Measurements from ENCODE around the gene CCDC141.

Gene CCDC141

DNA sequence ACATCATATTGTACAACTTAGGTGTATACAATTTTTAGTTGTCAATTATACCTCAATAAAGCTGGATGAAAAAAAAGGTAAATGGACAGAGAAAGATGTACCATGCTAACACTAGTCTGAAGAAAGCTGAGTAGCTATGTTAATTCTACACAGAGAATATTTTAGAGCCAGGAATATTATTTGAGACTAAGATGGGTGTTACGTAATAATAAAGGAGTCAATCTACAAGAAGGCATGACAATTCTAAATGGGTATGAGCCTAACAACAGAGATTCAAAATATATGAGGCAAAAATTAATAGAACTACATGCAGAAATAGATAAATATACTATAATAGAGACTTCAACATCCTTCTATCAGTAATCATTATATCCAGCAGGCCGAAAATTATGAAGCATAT lies 69.1 kb downstream of the CCDC141 start:
- no peak for DNase-seq (ENCODE audit: low read depth)
- TF ChIP-seq, protein P1, sequence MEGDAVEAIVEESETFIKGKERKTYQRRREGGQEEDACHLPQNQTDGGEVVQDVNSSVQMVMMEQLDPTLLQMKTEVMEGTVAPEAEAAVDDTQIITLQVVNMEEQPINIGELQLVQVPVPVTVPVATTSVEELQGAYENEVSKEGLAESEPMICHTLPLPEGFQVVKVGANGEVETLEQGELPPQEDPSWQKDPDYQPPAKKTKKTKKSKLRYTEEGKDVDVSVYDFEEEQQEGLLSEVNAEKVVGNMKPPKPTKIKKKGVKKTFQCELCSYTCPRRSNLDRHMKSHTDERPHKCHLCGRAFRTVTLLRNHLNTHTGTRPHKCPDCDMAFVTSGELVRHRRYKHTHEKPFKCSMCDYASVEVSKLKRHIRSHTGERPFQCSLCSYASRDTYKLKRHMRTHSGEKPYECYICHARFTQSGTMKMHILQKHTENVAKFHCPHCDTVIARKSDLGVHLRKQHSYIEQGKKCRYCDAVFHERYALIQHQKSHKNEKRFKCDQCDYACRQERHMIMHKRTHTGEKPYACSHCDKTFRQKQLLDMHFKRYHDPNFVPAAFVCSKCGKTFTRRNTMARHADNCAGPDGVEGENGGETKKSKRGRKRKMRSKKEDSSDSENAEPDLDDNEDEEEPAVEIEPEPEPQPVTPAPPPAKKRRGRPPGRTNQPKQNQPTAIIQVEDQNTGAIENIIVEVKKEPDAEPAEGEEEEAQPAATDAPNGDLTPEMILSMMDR (IDR thresholded peaks at IDR 0.05; ENCODE audit: control insufficient read depth, extremely low read depth, insufficient read depth) = no peak
- H3K4me3 ChIP-seq (ENCODE audit: low read depth, low read length) = no peak overlapping the region

DNA sequence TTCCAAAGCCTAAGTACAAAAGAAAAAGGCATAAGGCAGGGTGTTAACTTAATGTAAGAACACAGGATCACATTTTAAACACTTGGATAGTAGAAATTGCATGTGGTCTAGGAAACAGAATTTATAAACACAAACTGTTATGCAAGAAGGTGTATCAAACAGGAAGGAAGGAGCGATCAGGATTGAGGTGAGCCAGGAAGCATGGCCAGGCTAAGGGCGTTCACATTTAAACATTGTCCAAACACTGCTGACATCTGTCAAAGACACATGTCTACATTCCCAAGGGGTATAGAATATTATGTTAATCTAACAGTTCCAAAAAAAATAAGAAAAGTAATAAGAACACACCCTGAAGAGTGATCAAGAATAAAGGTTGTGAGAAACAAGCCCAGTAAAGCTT lies 71.3 kb downstream of the CCDC141 start:
- no peak overlapping the region for H3K4me3 ChIP-seq (ENCODE audit: low read depth, low read length)
- TF ChIP-seq, protein P1 (IDR thresholded peaks at IDR 0.05; ENCODE audit: control insufficient read depth, extremely low read depth, insufficient read depth) = no peak
- no peak for DNase-seq (ENCODE audit: low read depth)

DNA sequence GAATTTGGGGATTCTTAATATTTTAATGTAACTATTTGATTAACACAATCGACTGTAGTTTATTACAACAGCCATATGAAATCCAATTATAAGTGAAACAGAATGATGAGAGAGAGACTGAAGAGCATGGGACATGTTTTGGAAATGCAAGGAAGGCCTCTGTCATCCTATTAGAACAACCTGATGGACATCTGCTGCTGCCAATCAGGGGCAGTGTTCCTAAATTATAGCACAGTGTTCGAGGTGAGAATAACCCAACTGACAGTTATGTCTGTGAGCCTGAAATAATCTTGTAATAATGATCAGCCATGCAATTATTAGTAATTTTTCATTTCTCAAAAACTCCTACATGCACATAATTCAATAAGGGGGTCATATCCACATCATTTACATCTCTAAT lies 73.6 kb downstream of the CCDC141 start:
- TF ChIP-seq, protein P1 (IDR thresholded peaks at IDR 0.05; ENCODE audit: control insufficient read depth, extremely low read depth, insufficient read depth) = no peak
- no peak for DNase-seq (ENCODE audit: low read depth)
- no peak overlapping the region for H3K4me3 ChIP-seq (ENCODE audit: low read depth, low read length)

DNA sequence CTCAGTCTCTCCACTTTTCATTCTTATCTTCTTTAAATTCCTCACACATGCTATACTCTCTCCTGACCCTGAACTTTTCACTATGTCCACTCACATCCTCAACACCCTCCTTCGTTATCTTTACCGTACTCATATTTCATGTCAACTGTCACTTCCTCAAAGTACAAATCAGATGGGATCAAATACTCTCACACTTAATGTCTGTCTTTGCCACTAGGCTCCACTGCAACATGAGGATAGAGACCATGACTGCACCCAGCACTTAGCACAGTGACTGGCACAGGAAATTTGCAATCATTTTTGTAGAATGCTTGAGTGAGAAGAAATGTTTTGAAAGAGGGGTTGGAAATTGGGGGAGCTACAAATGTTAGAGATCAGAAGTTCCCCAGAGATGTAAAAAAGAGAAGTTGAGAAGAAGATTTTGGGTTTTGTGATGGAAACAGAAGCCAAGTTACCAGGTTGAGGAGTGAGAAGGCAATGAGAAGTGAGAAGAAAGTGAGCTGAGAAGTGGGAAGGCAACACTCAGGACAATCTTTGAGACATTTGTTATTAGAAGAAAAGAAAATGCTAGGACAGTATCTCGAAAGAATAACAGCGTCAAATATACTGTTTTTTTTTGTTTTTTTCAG lies 87.0 kb downstream of the CCDC141 start:
- H3K4me3 ChIP-seq (ENCODE audit: low read depth, low read length) = no peak overlapping the region
- TF ChIP-seq, protein P1 (IDR thresholded peaks at IDR 0.05; ENCODE audit: control insufficient read depth, extremely low read depth, insufficient read depth) = no peak
- DNase-seq (ENCODE audit: low read depth) = no peak

DNA sequence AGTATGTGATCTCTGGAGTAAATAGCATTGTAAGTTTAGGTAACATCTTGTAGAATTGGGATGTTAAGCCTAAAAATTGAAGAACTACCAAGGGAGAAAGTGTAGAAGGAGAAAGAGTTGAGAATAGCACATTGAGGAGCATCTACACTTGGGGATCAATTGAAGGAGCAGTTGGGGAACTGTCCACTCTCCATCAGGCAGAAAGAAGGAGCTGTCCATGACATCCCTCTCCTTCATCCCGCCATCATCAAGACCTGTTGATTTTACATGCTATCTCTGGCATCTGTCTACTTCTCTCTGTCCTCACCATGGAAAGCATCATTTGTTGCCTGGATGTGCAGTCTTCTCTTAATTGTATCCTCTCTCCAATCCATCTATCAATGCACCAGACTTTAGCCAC lies 87.8 kb downstream of the CCDC141 start:
- no peak overlapping the region for H3K4me3 ChIP-seq (ENCODE audit: low read depth, low read length)
- no peak for DNase-seq (ENCODE audit: low read depth)
- TF ChIP-seq, protein P1 (IDR thresholded peaks at IDR 0.05; ENCODE audit: control insufficient read depth, extremely low read depth, insufficient read depth) = no peak

DNA sequence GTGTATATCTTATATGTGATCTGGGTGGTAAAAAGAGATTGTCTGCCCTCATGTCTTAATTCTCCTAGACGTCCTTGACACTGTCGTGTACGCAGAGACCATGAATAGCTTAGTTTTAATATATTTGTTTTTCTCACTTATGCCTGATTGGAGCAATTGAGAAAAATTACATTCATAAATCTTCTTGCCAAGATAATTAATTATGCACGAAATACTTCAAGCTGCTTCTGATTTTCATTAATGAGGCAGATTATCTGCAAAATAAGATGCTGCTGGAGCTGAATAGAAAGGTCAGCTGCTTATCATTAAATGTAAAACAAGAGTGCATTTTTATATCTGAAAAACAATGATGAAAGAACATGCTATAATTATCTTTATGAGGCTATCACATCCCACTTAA lies 95.9 kb downstream of the CCDC141 start:
- H3K4me3 ChIP-seq (ENCODE audit: low read depth, low read length) = no peak overlapping the region
- TF ChIP-seq, protein P1 (IDR thresholded peaks at IDR 0.05; ENCODE audit: control insufficient read depth, extremely low read depth, insufficient read depth) = no peak
- no peak for DNase-seq (ENCODE audit: low read depth)
